A549 (cell line): ENCODE results near the gene TEX35.

Source experiments
- CBX8 ChIP-seq: fragments of 200-600 bp; sonication (generic); IDR thresholded peaks from 2 replicates; pipeline ENCODE4 v1.6.1; 2016
- CTCF ChIP-seq: fragments of >200 bp; sonication (Bioruptor Twin); formaldehyde crosslinking; IDR thresholded peaks from 3 replicates; pipeline ENCODE4 v1.5.1; 2016
- EHMT2 ChIP-seq: fragments of 200-600 bp; sonication (generic); IDR thresholded peaks from 2 replicates; pipeline ENCODE4 v1.6.1; 2016; ENCODE audit warnings: antibody characterized with exemption, low read depth, mild to moderate bottlenecking, moderate library complexity
- EP300 ChIP-seq, 2 experiments: fragments of >200 bp; sonication (Bioruptor Twin); formaldehyde crosslinking; IDR thresholded peaks; 2 replicates in 1 of 2; 3 replicates in 1 of 2; pipeline ENCODE4 v1.6.1; 2016 to 2017
- HOXB13 ChIP-seq: fragments of 250-450 bp; sonication (Bioruptor Pico); IDR thresholded peaks from 2 replicates; pipeline ENCODE4 v1.5.0; 2020; ENCODE audit warnings: low read depth, mild to moderate bottlenecking, moderate library complexity
- JUNB ChIP-seq: fragments of >200 bp; sonication (Bioruptor Twin); formaldehyde crosslinking; IDR thresholded peaks from 2 replicates; pipeline ENCODE4 v1.6.1; 2016
- KDM1A ChIP-seq: fragments of 200-600 bp; sonication (generic); IDR thresholded peaks from 2 replicates; pipeline ENCODE4 v1.6.1; 2016; ENCODE audit warnings: low read depth, mild to moderate bottlenecking
- POLR2A ChIP-seq: IDR thresholded peaks from 2 replicates; pipeline ENCODE4 v1.6.1; 2012; ENCODE audit warnings: mild to moderate bottlenecking, low read length
- RCOR1 ChIP-seq: fragments of 150-350 bp; IDR thresholded peaks from 2 replicates; pipeline ENCODE4 v1.6.1; 2014; ENCODE audit warnings: antibody characterized with exemption, low read length, low read depth
- RFX5 ChIP-seq: fragments of 450-650 bp; IDR thresholded peaks from 2 replicates; pipeline ENCODE4 v1.7.1; 2014; ENCODE audit warnings: antibody characterized with exemption, mild to moderate bottlenecking, moderate library complexity
- ZNF302 ChIP-seq: fragments of 250-450 bp; sonication (Bioruptor Pico); IDR thresholded peaks from 2 replicates; pipeline ENCODE4 v1.9.0; 2021; ENCODE audit warnings: inconsistent platforms, mild to moderate bottlenecking, moderate library complexity
- TF ChIP-seq, protein P1 (sequence below): fragments of 200-600 bp; sonication (generic); IDR thresholded peaks from 2 replicates; pipeline ENCODE4 v1.6.1; 2016; ENCODE audit warnings: antibody characterized with exemption, mild to moderate bottlenecking, moderate library complexity
- TF ChIP-seq, protein P2 (sequence below): fragments of 150-350 bp; IDR thresholded peaks from 2 replicates; pipeline ENCODE4 v1.6.1; 2014; ENCODE audit warnings: low read depth, mild to moderate bottlenecking, low read length
- TF ChIP-seq, protein P3 (sequence below): IDR thresholded peaks from 2 replicates; pipeline ENCODE4 v1.6.1; 2012

DNA sequence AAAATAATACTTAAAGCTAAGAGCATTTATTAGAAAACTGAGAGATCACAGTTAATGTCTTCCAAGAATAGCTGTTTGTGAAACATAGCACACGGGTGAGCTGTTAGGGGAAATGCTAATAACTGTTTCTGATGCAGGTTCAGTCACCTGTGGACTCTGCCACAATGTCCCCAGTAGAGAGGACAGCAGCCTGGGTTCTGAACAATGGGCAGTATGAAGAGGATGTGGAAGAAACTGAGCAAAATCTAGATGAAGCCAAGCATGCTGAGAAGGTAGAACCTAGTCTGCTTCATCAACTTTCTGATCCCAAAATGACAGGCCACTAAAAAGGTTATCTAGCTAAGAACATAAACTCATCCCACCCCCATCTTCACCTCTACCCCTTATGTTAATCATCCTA lies 48.8 kb upstream of the TEX35 start:
- TF ChIP-seq CBX8 (no peak), POLR2A (no peak), ZNF302 (CRISPR knock-in tag) (no peak), JUNB (no peak), HOXB13 (CRISPR knock-in tag) (no peak), RFX5 (no peak), RCOR1 (no peak), KDM1A (no peak), EP300 (IDR thresholded peaks at IDR 0.05) (no peak), EHMT2 (no peak), CTCF (no peak)
- TF ChIP-seq, protein P1, sequence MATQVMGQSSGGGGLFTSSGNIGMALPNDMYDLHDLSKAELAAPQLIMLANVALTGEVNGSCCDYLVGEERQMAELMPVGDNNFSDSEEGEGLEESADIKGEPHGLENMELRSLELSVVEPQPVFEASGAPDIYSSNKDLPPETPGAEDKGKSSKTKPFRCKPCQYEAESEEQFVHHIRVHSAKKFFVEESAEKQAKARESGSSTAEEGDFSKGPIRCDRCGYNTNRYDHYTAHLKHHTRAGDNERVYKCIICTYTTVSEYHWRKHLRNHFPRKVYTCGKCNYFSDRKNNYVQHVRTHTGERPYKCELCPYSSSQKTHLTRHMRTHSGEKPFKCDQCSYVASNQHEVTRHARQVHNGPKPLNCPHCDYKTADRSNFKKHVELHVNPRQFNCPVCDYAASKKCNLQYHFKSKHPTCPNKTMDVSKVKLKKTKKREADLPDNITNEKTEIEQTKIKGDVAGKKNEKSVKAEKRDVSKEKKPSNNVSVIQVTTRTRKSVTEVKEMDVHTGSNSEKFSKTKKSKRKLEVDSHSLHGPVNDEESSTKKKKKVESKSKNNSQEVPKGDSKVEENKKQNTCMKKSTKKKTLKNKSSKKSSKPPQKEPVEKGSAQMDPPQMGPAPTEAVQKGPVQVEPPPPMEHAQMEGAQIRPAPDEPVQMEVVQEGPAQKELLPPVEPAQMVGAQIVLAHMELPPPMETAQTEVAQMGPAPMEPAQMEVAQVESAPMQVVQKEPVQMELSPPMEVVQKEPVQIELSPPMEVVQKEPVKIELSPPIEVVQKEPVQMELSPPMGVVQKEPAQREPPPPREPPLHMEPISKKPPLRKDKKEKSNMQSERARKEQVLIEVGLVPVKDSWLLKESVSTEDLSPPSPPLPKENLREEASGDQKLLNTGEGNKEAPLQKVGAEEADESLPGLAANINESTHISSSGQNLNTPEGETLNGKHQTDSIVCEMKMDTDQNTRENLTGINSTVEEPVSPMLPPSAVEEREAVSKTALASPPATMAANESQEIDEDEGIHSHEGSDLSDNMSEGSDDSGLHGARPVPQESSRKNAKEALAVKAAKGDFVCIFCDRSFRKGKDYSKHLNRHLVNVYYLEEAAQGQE, result no peak
- TF ChIP-seq, protein P2, sequence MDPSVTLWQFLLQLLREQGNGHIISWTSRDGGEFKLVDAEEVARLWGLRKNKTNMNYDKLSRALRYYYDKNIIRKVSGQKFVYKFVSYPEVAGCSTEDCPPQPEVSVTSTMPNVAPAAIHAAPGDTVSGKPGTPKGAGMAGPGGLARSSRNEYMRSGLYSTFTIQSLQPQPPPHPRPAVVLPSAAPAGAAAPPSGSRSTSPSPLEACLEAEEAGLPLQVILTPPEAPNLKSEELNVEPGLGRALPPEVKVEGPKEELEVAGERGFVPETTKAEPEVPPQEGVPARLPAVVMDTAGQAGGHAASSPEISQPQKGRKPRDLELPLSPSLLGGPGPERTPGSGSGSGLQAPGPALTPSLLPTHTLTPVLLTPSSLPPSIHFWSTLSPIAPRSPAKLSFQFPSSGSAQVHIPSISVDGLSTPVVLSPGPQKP, result no peak
- TF ChIP-seq, protein P3, sequence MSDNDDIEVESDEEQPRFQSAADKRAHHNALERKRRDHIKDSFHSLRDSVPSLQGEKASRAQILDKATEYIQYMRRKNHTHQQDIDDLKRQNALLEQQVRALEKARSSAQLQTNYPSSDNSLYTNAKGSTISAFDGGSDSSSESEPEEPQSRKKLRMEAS, result no peak
